HepG2 (cell line): ENCODE data around the gene GMPPA. TPM values are rescaled to one million over a fixed set of nuclear protein-coding genes. Genes with fewer than 3 reads are reported as not detected.

ENCODE experiments used
- ATAC-seq: fragments of 200-7000 bp; cut with Tn5 transposase; 3 replicates; pipeline ENCODE4 v1.9.1; 2020; ENCODE audit warnings: mild to moderate bottlenecking, moderate library complexity
- BruUV-seq: library from RNA; stranded (reverse); fragments of 400-500 nt; replicated peaks from 2 replicates; lab custom pipeline; 2021; lab: Mats Ljungman, UMichigan
- CTCF ChIA-PET: fragments of 300-600 bp; formaldehyde crosslinking; extraction: SDS; loops from one replicate; lab custom pipeline; 2021; ENCODE audit warnings: low total read pairs, inconsistent platforms, low intra/inter-chr PET ratio; lab: Yijun Ruan, JAX
- POLR2A ChIA-PET: fragments of 350-600 bp; sonication (Branson Sonifier 250); formaldehyde crosslinking; loops from one replicate; lab custom pipeline; 2020; ENCODE audit warnings: antibody characterized with exemption, inconsistent platforms; lab: Yijun Ruan, JAX
- DNase-seq: peaks from one replicate; pipeline ENCODE4 v3.0.0-alpha.2; 2015; ENCODE audit warnings: low spot score
- FAIRE-seq: peaks from 3 replicates; lab custom pipeline; 2011; peaks lifted over from hg19 to GRCh38; lab: Jason Lieb, UNC
- H2AFZ ChIP-seq: one replicate; pipeline ENCODE4 v1.6.1; 2011; ENCODE audit warnings: low read length, inconsistent platforms
- H3K27ac ChIP-seq: fragments of 300-600 bp; 3 replicates; pipeline ENCODE4 v1.8.0; 2011; ENCODE audit warnings: mixed run types, mild to moderate bottlenecking, mixed read lengths, low read length, inconsistent platforms; ENCODE audit not compliant: insufficient read depth; ENCODE audit errors: extremely low read length
- H3K27me3 ChIP-seq, 2 experiments: fragments of 200-600 bp in 1 of 2; 2 replicates in 1 of 2; 3 replicates in 1 of 2; pipeline versions ENCODE4 v1.6.0 to v1.8.0; 2011; ENCODE audit warnings: low read length in 2 of 2, mild to moderate bottlenecking in 2 of 2, moderate library complexity in 2 of 2, inconsistent platforms in 1 of 2; ENCODE audit not compliant: insufficient read depth in 2 of 2, control insufficient read depth in 1 of 2
- H3K36me3 ChIP-seq, 2 experiments: fragments of 200-600 bp in 1 of 2; replicated peaks in 1 of 2; 2 replicates in 1 of 2; 3 replicates in 1 of 2; pipeline versions ENCODE4 v1.5.1 to v1.8.0; 2011; ENCODE audit warnings: low read length in 2 of 2, inconsistent platforms in 1 of 2; ENCODE audit not compliant: insufficient read depth in 2 of 2, control insufficient read depth in 1 of 2
- H3K4me1 ChIP-seq: 2 replicates; pipeline ENCODE4 v1.5.1; 2012; ENCODE audit warnings: low read length, inconsistent platforms; ENCODE audit not compliant: insufficient read depth
- H3K4me2 ChIP-seq: 2 replicates; pipeline ENCODE4 v1.6.0; 2011; ENCODE audit warnings: low read depth, low read length, inconsistent platforms
- H3K4me3 ChIP-seq, 3 experiments: fragments of 200-600 bp in 1 of 3; sonication (generic), shearing (Covaris generic) in 1 of 3; replicated peaks in 1 of 3; 2 replicates each; pipeline ENCODE4 v1.5.1; 2011 to 2016; ENCODE audit warnings: low read length in 3 of 3, inconsistent platforms in 2 of 3, low read depth in 2 of 3, mild to moderate bottlenecking in 2 of 3, control low read depth in 1 of 3, mixed read lengths in 1 of 3; ENCODE audit not compliant: insufficient read depth in 1 of 3
- H3K79me2 ChIP-seq: one replicate; pipeline ENCODE4 v1.6.1; 2011; ENCODE audit warnings: low read length, inconsistent platforms; ENCODE audit not compliant: insufficient read depth
- H3K9ac ChIP-seq: 2 replicates; pipeline ENCODE4 v1.6.0; 2011; ENCODE audit warnings: mild to moderate bottlenecking, low read depth, low read length, inconsistent platforms; ENCODE audit not compliant: insufficient read depth
- H3K9me3 ChIP-seq: 2 replicates; pipeline ENCODE4 v1.5.1; 2012; ENCODE audit warnings: mild to moderate bottlenecking, low read length
- H4K20me1 ChIP-seq: 2 replicates; pipeline ENCODE4 v1.6.0; 2011; ENCODE audit warnings: inconsistent platforms, mild to moderate bottlenecking, low read length, moderate library complexity; ENCODE audit not compliant: insufficient read depth
- EZH2 ChIP-seq: conservative IDR thresholded peaks from 2 replicates; pipeline ENCODE4 v1.6.1; 2012; ENCODE audit warnings: mild to moderate bottlenecking, low read depth, low read length, moderate library complexity
- HNRNPLL ChIP-seq: fragments of 200-400 bp; formaldehyde crosslinking; IDR thresholded peaks from 2 replicates; pipeline ENCODE4 v1.6.1; 2017; ENCODE audit warnings: mild to moderate bottlenecking, low read depth, low read length; ENCODE audit not compliant: poor library complexity, severe bottlenecking
- RBM39 ChIP-seq: fragments of 200-400 bp; formaldehyde crosslinking; IDR thresholded peaks from one replicate; pipeline ENCODE4 v1.6.1; 2018; ENCODE audit warnings: antibody characterized with exemption, mild to moderate bottlenecking, low read depth, low read length; ENCODE audit not compliant: poor library complexity, severe bottlenecking
- TCF12 ChIP-seq, 2 experiments: fragments of 450-650 bp in 1 of 2; sonication (generic) in 1 of 2; formaldehyde crosslinking in 1 of 2; IDR thresholded peaks; 2 replicates each; pipeline versions ENCODE4 v1.6.1 to v1.8.0; 2017 to 2022; ENCODE audit warnings: antibody characterized with exemption in 1 of 2, mild to moderate bottlenecking in 1 of 2, missing genetic modification reagents in 1 of 2, moderate library complexity in 1 of 2
- ZBTB21 ChIP-seq: sonication (generic); formaldehyde crosslinking; IDR thresholded peaks from 2 replicates; pipeline ENCODE4 v1.4.0; 2020; ENCODE audit warnings: missing genetic modification reagents
- ZFP36L1 ChIP-seq: sonication (generic); formaldehyde crosslinking; IDR thresholded peaks from 2 replicates; pipeline ENCODE4 v1.8.0; 2022; ENCODE audit warnings: mild to moderate bottlenecking, missing genetic modification reagents, moderate library complexity
- ZFP90 ChIP-seq: sonication (generic); formaldehyde crosslinking; IDR thresholded peaks from 2 replicates; pipeline ENCODE4 v1.8.0; 2022; ENCODE audit warnings: missing genetic modification reagents, mild to moderate bottlenecking, inconsistent platforms, borderline replicate concordance
- WGBS: methylation state at CpG from one replicate; pipeline ENCODE4 v1.1.6; 2017; ENCODE audit warnings: low lambda C conversion rate; 5-methylcytosine and 5-hydroxymethylcytosine counted together
- in situ Hi-C: cut with HindIII; loops from 2 replicates; pipeline ENCODE4 v1.10.0; 2017; ENCODE audit warnings: low pct_unique_long_range_greater_than_20kb; ENCODE audit not compliant: extremely low pct_ligation_motif_present
- intact Hi-C: fragments of 100-400 bp; cut with micrococcal nuclease; formaldehyde crosslinking; loops from one replicate; pipeline ENCODE4 v1.10.0; 2022; ENCODE audit not compliant: unreplicated experiment
- polyA plus RNA-seq, 8 experiments: library from polyadenylated mRNA; depleted of rRNA in 3 of 8; stranded (reverse) in 7 of 8; unstranded in 1 of 8; fragments of >200 nt; fragmentation: Illumina TruSeq in 4 of 8; extraction: Trizol in 4 of 8; gene quantifications; 2 replicates each; pipeline versions ENCODE4 v1.2.1 to v1.2.3, GENCODE V29; 2011 to 2016; ENCODE audit warnings: low read depth in 4 of 8, missing spikeins in 1 of 8, mixed read lengths in 1 of 8; ENCODE audit not compliant: insufficient read depth in 1 of 8
- total RNA-seq, 5 experiments: library from RNA; depleted of rRNA; stranded (reverse); fragments of >200 nt; fragmentation: Illumina TruSeq; extraction: Trizol; gene quantifications; 2 replicates each; pipeline ENCODE4 v1.2.3, GENCODE V29; 2016; ENCODE audit warnings: low read depth in 1 of 5

The GMPPA gene
- total and polyA plus RNA-seq, 2 of the 13 experiments (the other 11 are each of a cell fraction or from before 2014, with no cell fraction given) = 81.1 to 106 TPM

- ATAC-seq = no peak
- peaks cover 11% of the 10 kb centered on the region; the same call in 1 of the 2 replicates for H4K20me1 ChIP-seq
- in situ Hi-C loops = no loop called here
- no peak overlapping the region for H3K9ac ChIP-seq
- WGBS = 26% methylated on average over 3 of the region's 4 CpGs
- H3K9me3 ChIP-seq = no peaks in the 10 kb centered on the region
- peaks cover 24 to 78% of the 10 kb centered on the region in 2 experiments for H3K27me3 ChIP-seq
- peak; percentile 1 for TF ChIP-seq HNRNPLL
- peak; percentile 48; the same call in 1 of the 2 replicates for TF ChIP-seq EZH2
- no peak for TF ChIP-seq ZBTB21
- POLR2A ChIA-PET = interaction anchor here (7.7 kb wide), 1 partner anchor 15 kb away, joined by 94 read pairs; the partner anchor contains the start of gene GMPPA
- intact Hi-C loops = no loop called here
- no peak overlapping the region for H2AFZ ChIP-seq
- no TSS peak for BruUV-seq
- H3K79me2 ChIP-seq = no peaks in the 10 kb centered on the region
- H3K4me3 ChIP-seq = peak overlapping the region in 1 of 3 experiments; percentile 14; a peak in 1 of 6 replicates
- FAIRE-seq = no peak
- CTCF ChIA-PET = no interaction called here
- no peak overlapping the region for H3K27ac ChIP-seq
- no peak for DNase-seq
- H3K36me3 ChIP-seq = no peaks in the 10 kb centered on the region
- H3K4me2 ChIP-seq = no peak overlapping the region
- H3K4me1 ChIP-seq = peaks cover 43% of the 10 kb centered on the region
Observed at GRCh38 chr2:219513787-219514186, 15.1 kb downstream of the GMPPA start.

GRCh38 chr2:219514196-219514761, 15.6 kb downstream of the GMPPA start, which contains the start of gene ASIC4:
ASIC4 (plus strand) TSS chr2:219514482; CDS start chr2:219514725, 243 bp downstream.
- no peak within 1 kb of the TSS for H3K27ac ChIP-seq
- ChIA-PET CTCF (no interaction called here), POLR2A (interaction anchor here (7.7 kb wide), 1 partner anchor 15 kb away, joined by 94 read pairs; the partner anchor contains the start of gene GMPPA)
- DNase-seq (no peak), FAIRE-seq (no peak), ATAC-seq (no peak)
- 38% methylated on average over 4 of the region's 31 CpGs for WGBS
- no peaks in the 10 kb centered on the region for H3K36me3 ChIP-seq
- no peak within 1 kb of the TSS for H2AFZ ChIP-seq
- in situ Hi-C loops (no loop called here), intact Hi-C loops (no loop called here)
- H3K4me3 ChIP-seq = peak within 1 kb of the TSS in 1 of 3 experiments; percentile 14; a peak in 1 of 6 replicates
- TF ChIP-seq RBM39 = peak; percentile 24
- no peak for TF ChIP-seq TCF12 (IDR thresholded peaks at IDR 0.05)
- TF ChIP-seq TCF12 (CRISPR knock-in tag; IDR thresholded peaks at IDR 0.05) = no peak
- no peak for TF ChIP-seq ZFP90 (CRISPR knock-in tag)
- no peak for TF ChIP-seq ZFP36L1 (CRISPR knock-in tag)
- TF ChIP-seq EZH2 = 0 out of 2 replicates have a peak, but pooled peaks have one; percentile 94
- H3K9ac ChIP-seq = no peak within 1 kb of the TSS
- peaks cover 11% of the 10 kb centered on the region; the same call in 1 of the 2 replicates for H4K20me1 ChIP-seq
- H3K4me1 ChIP-seq = peaks cover 46% of the 10 kb centered on the region
- H3K4me2 ChIP-seq = 0 out of 2 replicates have a peak within 1 kb of the TSS, but pooled peaks have one; percentile 4
- H3K9me3 ChIP-seq = no peaks in the 10 kb centered on the region
- BruUV-seq = no TSS peak
- H3K79me2 ChIP-seq = no peaks in the 10 kb centered on the region
- peaks cover 24 to 81% of the 10 kb centered on the region in 2 experiments for H3K27me3 ChIP-seq
